HCT116 (cell line): ENCODE measurements around the gene PEX12. TPM values are rescaled to one million over a fixed set of nuclear protein-coding genes. Genes with fewer than 3 reads are reported as not detected.

Experiments
- ATAC-seq: fragments of 200-7000 bp; cut with Tn5 transposase; 2 replicates; pipeline ENCODE4 v1.9.1; 2020; ENCODE audit warnings: mild to moderate bottlenecking, moderate library complexity
- BruUV-seq: library from RNA; stranded (reverse); fragments of 400-500 nt; replicated peaks from 2 replicates; lab custom pipeline; 2021; lab: Mats Ljungman, UMichigan
- CTCF ChIA-PET: fragments of 300-600 bp; sonication (Branson Sonifier 250); formaldehyde crosslinking; loops from one replicate; lab custom pipeline; 2021; ENCODE audit warnings: antibody characterized with exemption; lab: Charles Lee
- POLR2A ChIA-PET: fragments of 300-600, 350-600 bp; sonication (Branson Sonifier 250); formaldehyde crosslinking; loops from one replicate; lab custom pipeline; 2021; ENCODE audit warnings: antibody characterized with exemption; lab: Charles Lee
- RAD21 ChIA-PET, 2 experiments: fragments of 300-600 bp; sonication (Branson Sonifier 250); formaldehyde crosslinking; loops; one replicate each; lab custom pipeline; 2023; ENCODE audit warnings: low total read pairs in 2 of 2; ENCODE audit not compliant: uncharacterized antibody in 2 of 2, unreplicated experiment in 2 of 2, low non-redundant PET in 1 of 2; lab: Charles Lee
- DNase-seq: peaks from one replicate; pipeline ENCODE4 v3.0.0-alpha.2; 2010; ENCODE audit warnings: low read depth, low spot score
- H2AFZ ChIP-seq: fragments of 200-600 bp; shearing (Covaris generic), sonication (generic); 2 replicates; pipeline ENCODE4 v1.6.1; 2017; ENCODE audit warnings: low read depth, mixed run types, mixed read lengths, antibody characterized with exemption, low read length; ENCODE audit not compliant: poor library complexity, severe bottlenecking
- H3K27ac ChIP-seq: 2 replicates; pipeline ENCODE4 v1.5.1; 2012; ENCODE audit warnings: low read depth, low read length
- H3K27me3 ChIP-seq: fragments of 200-600 bp; sonication (generic); 2 replicates; pipeline ENCODE4 v1.6.1; 2016; ENCODE audit warnings: mixed run types, low read length, mixed read lengths; ENCODE audit not compliant: insufficient read depth
- H3K36me3 ChIP-seq, 2 experiments: fragments of 200-500 bp in 1 of 2; fragments of 200-600 bp in 1 of 2; sonication (Bioruptor generic) in 1 of 2; sonication (generic) in 1 of 2; 2 replicates each; pipeline versions ENCODE4 v1.5.1 to v1.6.1; 2014 to 2016; ENCODE audit warnings: low read length in 2 of 2, inconsistent platforms in 1 of 2, mixed read lengths in 1 of 2, mixed run types in 1 of 2; ENCODE audit not compliant: insufficient read depth in 2 of 2, control insufficient read depth in 1 of 2
- H3K4me1 ChIP-seq, 2 experiments: fragments of 200-600 bp in 1 of 2; sonication (generic) in 1 of 2; 2 replicates each; pipeline versions ENCODE4 v1.5.1 to v1.6.1; 2012 to 2017; ENCODE audit warnings: low read length in 2 of 2, inconsistent platforms in 1 of 2, mild to moderate bottlenecking in 1 of 2, mixed read lengths in 1 of 2, mixed run types in 1 of 2, moderate library complexity in 1 of 2; ENCODE audit not compliant: insufficient read depth in 2 of 2, control insufficient read depth in 1 of 2
- H3K4me2 ChIP-seq: fragments of 200-600 bp; sonication (generic); 2 replicates; pipeline ENCODE4 v1.6.1; 2017; ENCODE audit warnings: mixed run types, low read length, mixed read lengths
- H3K4me3 ChIP-seq, 2 experiments: fragments of 200-600 bp in 1 of 2; sonication (generic) in 1 of 2; replicated peaks in 1 of 2; 2 replicates each; pipeline ENCODE4 v1.5.1; 2011 to 2016; ENCODE audit warnings: low read length in 2 of 2, control low read depth in 1 of 2, low read depth in 1 of 2, mild to moderate bottlenecking in 1 of 2, mixed read lengths in 1 of 2, mixed run types in 1 of 2
- H3K79me2 ChIP-seq: fragments of 200-600 bp; sonication (generic); 2 replicates; pipeline ENCODE4 v1.6.1; 2017; ENCODE audit warnings: mild to moderate bottlenecking, mixed run types, low read length, moderate library complexity, mixed read lengths; ENCODE audit not compliant: insufficient read depth
- H3K9ac ChIP-seq: fragments of 200-600 bp; sonication (generic); 2 replicates; pipeline ENCODE4 v1.6.1; 2016; ENCODE audit warnings: low read length, mixed read lengths
- H3K9me2 ChIP-seq: fragments of 200-600 bp; sonication (generic), shearing (Covaris generic); 2 replicates; pipeline ENCODE4 v1.6.1; 2017; ENCODE audit warnings: mixed run types, mild to moderate bottlenecking, moderate library complexity; ENCODE audit not compliant: insufficient read depth
- H3K9me3 ChIP-seq, 2 experiments: fragments of 200-500 bp in 1 of 2; fragments of 200-600 bp in 1 of 2; sonication (Bioruptor generic) in 1 of 2; sonication (generic) in 1 of 2; 2 replicates each; pipeline ENCODE4 v1.6.1; 2014 to 2017; ENCODE audit warnings: low read length in 2 of 2, mixed read lengths in 2 of 2, inconsistent platforms in 1 of 2, low read depth in 1 of 2, mild to moderate bottlenecking in 1 of 2, mixed run types in 1 of 2, moderate library complexity in 1 of 2; ENCODE audit not compliant: control insufficient read depth in 1 of 2, insufficient read depth in 1 of 2
- H4K20me1 ChIP-seq: fragments of 200-600 bp; sonication (generic), shearing (Covaris generic); 2 replicates; pipeline ENCODE4 v1.6.1; 2017; ENCODE audit warnings: mixed run types, mild to moderate bottlenecking, moderate library complexity; ENCODE audit not compliant: insufficient read depth
- ATF3 ChIP-seq: IDR thresholded peaks from 2 replicates; pipeline ENCODE4 v1.6.1; 2012
- POLR2AphosphoS5 ChIP-seq: IDR thresholded peaks from 2 replicates; pipeline ENCODE4 v1.6.1; 2011; ENCODE audit warnings: mild to moderate bottlenecking, low read depth, low read length, moderate library complexity
- REST ChIP-seq: IDR thresholded peaks from 2 replicates; pipeline ENCODE4 v1.6.1; 2012; ENCODE audit warnings: low read depth
- SP1 ChIP-seq: IDR thresholded peaks from 2 replicates; pipeline ENCODE4 v1.6.1; 2012; ENCODE audit warnings: low read depth
- TCF7L2 ChIP-seq: IDR thresholded peaks from 2 replicates; pipeline ENCODE4 v1.7.0; 2011; ENCODE audit warnings: borderline replicate concordance, inconsistent platforms; ENCODE audit not compliant: insufficient read depth, insufficient read length; ENCODE audit errors: extremely low read depth
- YY1 ChIP-seq: IDR thresholded peaks from 2 replicates; pipeline ENCODE4 v1.6.1; 2011; ENCODE audit warnings: low read length, low read depth, moderate library complexity, mild to moderate bottlenecking; ENCODE audit not compliant: insufficient replicate concordance; ENCODE audit errors: extremely low read depth
- ZBTB33 ChIP-seq: IDR thresholded peaks from 2 replicates; pipeline ENCODE4 v1.6.1; 2011; ENCODE audit warnings: mild to moderate bottlenecking, low read length, moderate library complexity; ENCODE audit not compliant: insufficient replicate concordance; ENCODE audit errors: extremely low read depth
- ZFX ChIP-seq: fragments of 450-650 bp; IDR thresholded peaks from 2 replicates; pipeline ENCODE4 v1.6.1; 2017
- intact Hi-C: fragments of 100-400 bp; cut with micrococcal nuclease; formaldehyde crosslinking; loops from 2 replicates; pipeline ENCODE4 v1.10.0; 2022
- total RNA-seq: library from RNA; stranded (reverse); gene quantifications from one replicate; pipeline ENCODE4 v1.2.1, GENCODE V29; 2021; ENCODE audit not compliant: unreplicated experiment

PEX12 gene
- total RNA-seq, 1 experiment from 2014 or later: 5.0 TPM

GRCh38 chr17:35584061-35584460 is 5.7 kb upstream of the PEX12 start:
- Histone ChIP-seq H3K4me1 (peaks cover 16 to 17% of the 10 kb centered on the region in 2 experiments), H3K27me3 (no peaks in the 10 kb centered on the region), H3K4me2 (no peak overlapping the region), H3K9ac (no peak overlapping the region), H3K27ac (no peak overlapping the region), H3K9me3 (no peaks in the 10 kb centered on the region), H2AFZ (no peak overlapping the region), H3K9me2 (no peaks in the 10 kb centered on the region), H3K79me2 (peaks cover 22% of the 10 kb centered on the region), H3K4me3 (no peak overlapping the region), H4K20me1 (no peaks in the 10 kb centered on the region), H3K36me3 (no peaks in the 10 kb centered on the region; a peak in 1 of 4 replicates)
- ChIA-PET RAD21 (no interaction called here), CTCF (no interaction called here), POLR2A (no interaction called here)
- ATAC-seq (no peak), DNase-seq (no peak)
- TF ChIP-seq REST: no peak
- no peak for TF ChIP-seq SP1
- no peak for TF ChIP-seq ZFX
- TF ChIP-seq TCF7L2: no peak
- no peak for TF ChIP-seq POLR2AphosphoS5
- no peak for TF ChIP-seq ATF3
- TF ChIP-seq ZBTB33: no peak
- no peak for TF ChIP-seq YY1
- no TSS peak for BruUV-seq
- intact Hi-C loops: no loop called here
